ENCODE data around the gene NEK10.

The NEK10 gene

DNA sequence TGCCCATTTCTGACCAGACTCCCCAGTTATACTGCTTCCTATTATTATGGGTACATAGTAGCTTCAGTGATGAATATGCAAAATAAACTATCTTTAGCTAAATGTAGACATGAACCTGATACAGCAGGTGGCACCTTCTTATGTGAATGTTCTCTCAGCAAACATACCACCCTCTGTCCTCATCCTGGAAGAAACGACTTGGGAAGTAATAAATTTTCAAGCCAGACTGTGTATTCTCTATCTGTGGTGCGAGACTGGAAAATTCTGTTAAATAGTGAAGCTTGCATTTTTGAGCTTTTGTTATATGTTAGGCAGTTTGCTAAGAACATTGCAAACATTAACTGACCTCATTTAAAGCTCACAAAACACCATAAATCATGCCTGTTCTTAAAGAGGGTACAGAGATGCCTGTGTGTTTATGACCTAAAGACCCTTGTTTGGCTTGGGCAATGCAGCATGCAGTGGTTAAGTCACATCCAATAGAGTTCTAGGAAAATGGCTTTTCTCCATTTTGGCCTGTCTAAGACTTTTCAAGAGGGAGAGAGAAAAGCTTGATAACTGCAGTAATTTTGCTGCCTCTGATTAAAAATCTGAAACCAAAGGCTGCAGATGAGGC, 287.1 kb downstream of the NEK10 start:
- Histone ChIP-seq H3K4me3 (IDR thresholded peaks at IDR 0.05; ENCODE audit: insufficient read depth, low read depth, low read length) (no peak overlapping the region), H3K9ac (no peak overlapping the region), H3K4me1 (ENCODE audit: low read depth, poor library complexity, severe bottlenecking) (no peaks in the 10 kb centered on the region), H3K36me3 (ENCODE audit: insufficient read depth) (no peaks in the 10 kb centered on the region), H3K4me2 (no peak overlapping the region), H3K79me2 (ENCODE audit: insufficient read depth, low read depth) (no peaks in the 10 kb centered on the region), H3K27ac (no peak overlapping the region), H3K27me3 (ENCODE audit: insufficient read depth, low read depth) (no peaks in the 10 kb centered on the region), H4K20me1 (ENCODE audit: insufficient read depth) (no peaks in the 10 kb centered on the region), H2AFZ (ENCODE audit: low read depth) (no peak overlapping the region)
- TF ChIP-seq, protein P1, sequence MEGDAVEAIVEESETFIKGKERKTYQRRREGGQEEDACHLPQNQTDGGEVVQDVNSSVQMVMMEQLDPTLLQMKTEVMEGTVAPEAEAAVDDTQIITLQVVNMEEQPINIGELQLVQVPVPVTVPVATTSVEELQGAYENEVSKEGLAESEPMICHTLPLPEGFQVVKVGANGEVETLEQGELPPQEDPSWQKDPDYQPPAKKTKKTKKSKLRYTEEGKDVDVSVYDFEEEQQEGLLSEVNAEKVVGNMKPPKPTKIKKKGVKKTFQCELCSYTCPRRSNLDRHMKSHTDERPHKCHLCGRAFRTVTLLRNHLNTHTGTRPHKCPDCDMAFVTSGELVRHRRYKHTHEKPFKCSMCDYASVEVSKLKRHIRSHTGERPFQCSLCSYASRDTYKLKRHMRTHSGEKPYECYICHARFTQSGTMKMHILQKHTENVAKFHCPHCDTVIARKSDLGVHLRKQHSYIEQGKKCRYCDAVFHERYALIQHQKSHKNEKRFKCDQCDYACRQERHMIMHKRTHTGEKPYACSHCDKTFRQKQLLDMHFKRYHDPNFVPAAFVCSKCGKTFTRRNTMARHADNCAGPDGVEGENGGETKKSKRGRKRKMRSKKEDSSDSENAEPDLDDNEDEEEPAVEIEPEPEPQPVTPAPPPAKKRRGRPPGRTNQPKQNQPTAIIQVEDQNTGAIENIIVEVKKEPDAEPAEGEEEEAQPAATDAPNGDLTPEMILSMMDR (conservative IDR thresholded peaks at IDR 0.05; ENCODE audit: low read depth, low read length) = no peak

DNA sequence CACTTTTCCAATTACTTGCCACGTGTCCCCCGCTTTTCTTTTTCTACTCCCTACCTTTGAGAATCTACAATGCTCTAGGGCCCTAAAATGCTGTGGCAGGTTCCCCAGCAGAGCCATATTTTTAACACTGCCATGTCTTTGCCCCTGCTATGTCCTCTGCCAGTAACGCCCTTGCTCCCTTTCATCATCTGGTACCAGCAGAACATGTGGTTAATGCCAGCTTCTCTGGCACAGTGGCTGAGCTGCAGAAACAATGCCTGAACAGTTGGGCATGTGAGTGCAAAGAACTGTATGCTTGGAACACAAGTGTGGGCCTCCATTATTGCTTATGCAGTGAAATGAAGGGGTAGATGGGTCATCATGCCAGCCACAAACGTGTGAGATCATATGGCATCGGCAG, 287.6 kb downstream of the NEK10 start:
- Histone ChIP-seq H3K27me3 (ENCODE audit: insufficient read depth, low read depth) (no peaks in the 10 kb centered on the region), H3K4me1 (ENCODE audit: low read depth, poor library complexity, severe bottlenecking) (no peaks in the 10 kb centered on the region), H3K4me2 (no peak overlapping the region), H3K4me3 (IDR thresholded peaks at IDR 0.05; ENCODE audit: insufficient read depth, low read depth, low read length) (no peak overlapping the region), H4K20me1 (ENCODE audit: insufficient read depth) (no peaks in the 10 kb centered on the region), H3K27ac (no peak overlapping the region), H3K36me3 (ENCODE audit: insufficient read depth) (no peaks in the 10 kb centered on the region), H3K9ac (no peak overlapping the region), H3K79me2 (ENCODE audit: insufficient read depth, low read depth) (no peaks in the 10 kb centered on the region), H2AFZ (ENCODE audit: low read depth) (no peak overlapping the region)
- TF ChIP-seq, protein P1 (conservative IDR thresholded peaks at IDR 0.05; ENCODE audit: low read depth, low read length) = no peak

DNA sequence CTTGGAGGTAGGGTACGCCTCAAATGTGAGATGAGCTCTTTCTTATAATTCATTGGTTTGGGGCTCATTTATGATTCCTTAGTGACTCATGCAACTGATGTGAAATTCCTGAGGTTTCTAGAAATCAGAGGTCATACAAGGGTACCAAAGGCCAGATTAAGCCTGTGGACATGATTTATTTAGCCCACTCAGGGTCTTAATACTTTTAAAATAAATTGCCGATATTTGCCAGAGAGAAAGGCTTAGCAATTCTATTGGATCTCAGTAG, 289.0 kb downstream of the NEK10 start:
- no peak overlapping the region for H3K9ac ChIP-seq
- no peak overlapping the region for H2AFZ ChIP-seq (ENCODE audit: low read depth)
- H3K79me2 ChIP-seq (ENCODE audit: insufficient read depth, low read depth) = no peaks in the 10 kb centered on the region
- no peaks in the 10 kb centered on the region for H3K36me3 ChIP-seq (ENCODE audit: insufficient read depth)
- H3K27me3 ChIP-seq (ENCODE audit: insufficient read depth, low read depth) = no peaks in the 10 kb centered on the region
- H3K4me2 ChIP-seq = no peak overlapping the region
- H3K4me3 ChIP-seq (IDR thresholded peaks at IDR 0.05; ENCODE audit: insufficient read depth, low read depth, low read length) = no peak overlapping the region
- no peak overlapping the region for H3K27ac ChIP-seq
- TF ChIP-seq, protein P1 (conservative IDR thresholded peaks at IDR 0.05; ENCODE audit: low read depth, low read length) = no peak
- no peaks in the 10 kb centered on the region for H4K20me1 ChIP-seq (ENCODE audit: insufficient read depth)
- H3K4me1 ChIP-seq (ENCODE audit: low read depth, poor library complexity, severe bottlenecking) = no peaks in the 10 kb centered on the region

DNA sequence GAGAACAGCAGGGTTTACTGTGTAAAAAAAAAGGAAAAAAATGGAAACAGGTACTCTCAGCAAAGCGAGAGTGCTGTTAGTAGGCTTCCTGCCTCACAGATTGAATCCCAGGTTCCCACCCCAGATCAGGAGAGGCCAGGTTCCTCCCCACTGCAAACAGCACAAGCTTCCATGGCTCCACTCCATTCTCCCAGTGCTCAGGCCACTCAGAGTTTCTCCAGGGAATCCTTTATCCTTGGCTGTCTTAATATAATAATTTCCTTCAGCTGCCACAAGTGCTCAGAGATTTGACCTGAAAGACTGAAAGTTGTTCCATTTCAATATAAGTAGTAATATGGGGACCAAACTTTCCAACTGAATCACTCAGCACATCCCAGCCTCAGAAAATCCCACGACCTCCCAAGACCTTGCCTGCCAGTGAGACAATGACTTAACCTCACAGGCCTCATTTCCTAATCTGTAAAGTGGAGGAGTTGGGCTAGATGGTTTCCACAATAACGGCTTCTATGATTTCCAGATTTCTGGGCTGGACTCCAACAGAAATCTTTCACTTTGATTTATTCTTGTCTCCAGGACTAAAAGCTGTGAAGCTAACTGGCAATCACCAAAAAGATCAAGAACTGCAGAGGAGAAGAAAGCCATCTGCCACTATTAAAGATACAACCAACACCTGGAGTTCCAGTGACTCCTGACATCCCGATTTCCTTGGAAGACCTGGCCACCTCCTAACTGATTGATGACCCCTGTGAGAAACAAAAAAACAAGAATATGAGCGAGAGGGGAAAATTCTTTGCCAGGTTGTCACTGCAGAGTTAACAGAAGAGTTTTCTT, 289.5 kb downstream of the NEK10 start:
- H3K36me3 ChIP-seq (ENCODE audit: insufficient read depth) = no peaks in the 10 kb centered on the region
- no peak overlapping the region for H3K4me3 ChIP-seq (IDR thresholded peaks at IDR 0.05; ENCODE audit: insufficient read depth, low read depth, low read length)
- TF ChIP-seq, protein P1 (conservative IDR thresholded peaks at IDR 0.05; ENCODE audit: low read depth, low read length) = no peak
- H2AFZ ChIP-seq (ENCODE audit: low read depth) = no peak overlapping the region
- H3K4me1 ChIP-seq (ENCODE audit: low read depth, poor library complexity, severe bottlenecking) = no peaks in the 10 kb centered on the region
- H3K4me2 ChIP-seq = no peak overlapping the region
- H3K9ac ChIP-seq = no peak overlapping the region
- no peaks in the 10 kb centered on the region for H3K27me3 ChIP-seq (ENCODE audit: insufficient read depth, low read depth)
- H3K27ac ChIP-seq = no peak overlapping the region
- H4K20me1 ChIP-seq (ENCODE audit: insufficient read depth) = no peaks in the 10 kb centered on the region
- no peaks in the 10 kb centered on the region for H3K79me2 ChIP-seq (ENCODE audit: insufficient read depth, low read depth)
